ENCODE measurements around the gene GDAP1L1.
A peak's percentile ranks its signal among the peaks of the same experiment; 100 is the strongest.
"Not testable (repeated sequence)": the region's sequence is repeated elsewhere in the genome, so short reads cannot be mapped to it uniquely, and the experiment has no call there.

Gene GDAP1L1

GRCh38 chr20:44296011-44296410 lies 48.9 kb downstream of the GDAP1L1 start:
- no peaks in the 10 kb centered on the region for H3K9me3 ChIP-seq (ENCODE audit: control insufficient read depth, low read length)
- DNase-seq = no peak
- no peaks in the 10 kb centered on the region for H3K27me3 ChIP-seq (replicated peaks; ENCODE audit: control insufficient read depth, insufficient read depth, low read length, poor library complexity, severe bottlenecking)
- no peaks in the 10 kb centered on the region for H3K36me3 ChIP-seq (ENCODE audit: control insufficient read depth, insufficient read depth, low read length)
- H3K4me3 ChIP-seq (ENCODE audit: insufficient read depth, low read depth, low read length, poor library complexity, severe bottlenecking) = no peak overlapping the region
- no peak overlapping the region for H3K27ac ChIP-seq (ENCODE audit: insufficient read depth, low read length, poor library complexity, severe bottlenecking)
- H3K4me1 ChIP-seq (ENCODE audit: control insufficient read depth, insufficient read depth, low read length, poor library complexity, severe bottlenecking) = no peaks in the 10 kb centered on the region

DNA sequence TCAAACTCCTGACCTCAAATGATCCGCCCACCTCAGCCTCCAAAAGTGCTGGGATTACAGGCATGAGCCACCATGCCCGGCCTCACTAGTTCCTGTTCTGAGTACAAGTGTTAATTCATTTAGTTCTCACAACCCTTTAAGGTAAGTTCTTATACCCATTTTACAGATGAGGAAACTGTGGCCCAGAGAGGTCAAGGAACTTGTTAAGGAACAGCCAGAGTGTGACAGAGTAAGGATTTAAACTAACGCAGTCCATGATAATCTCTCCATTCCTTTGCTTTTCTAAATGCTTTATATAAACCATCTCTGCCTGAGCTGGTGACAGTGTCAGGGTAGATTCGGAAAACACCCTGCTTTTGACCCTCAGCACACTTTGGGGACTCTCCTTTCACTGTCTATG lies 50.6 kb downstream of the GDAP1L1 start:
- Histone ChIP-seq H3K4me1 (ENCODE audit: control insufficient read depth, insufficient read depth, low read length, poor library complexity, severe bottlenecking) (no peaks in the 10 kb centered on the region), H3K9me3 (ENCODE audit: control insufficient read depth, low read length) (no peaks in the 10 kb centered on the region), H3K27ac (ENCODE audit: insufficient read depth, low read length, poor library complexity, severe bottlenecking) (no peak overlapping the region), H3K27me3 (replicated peaks; ENCODE audit: control insufficient read depth, insufficient read depth, low read length, poor library complexity, severe bottlenecking) (no peaks in the 10 kb centered on the region), H3K4me3 (ENCODE audit: insufficient read depth, low read depth, low read length, poor library complexity, severe bottlenecking) (no peak overlapping the region), H3K36me3 (ENCODE audit: control insufficient read depth, insufficient read depth, low read length) (no peaks in the 10 kb centered on the region)
- no peak for DNase-seq

GRCh38 chr20:44299011-44299535 lies 52.0 kb downstream of the GDAP1L1 start:
- not testable (repeated sequence) for H3K9me3 ChIP-seq (ENCODE audit: control insufficient read depth, low read length); DNase-seq; H3K27ac ChIP-seq (ENCODE audit: insufficient read depth, low read length, poor library complexity, severe bottlenecking); H3K4me1 ChIP-seq (ENCODE audit: control insufficient read depth, insufficient read depth, low read length, poor library complexity, severe bottlenecking); H3K4me3 ChIP-seq (ENCODE audit: insufficient read depth, low read depth, low read length, poor library complexity, severe bottlenecking); H3K36me3 ChIP-seq (ENCODE audit: control insufficient read depth, insufficient read depth, low read length); H3K27me3 ChIP-seq (replicated peaks; ENCODE audit: control insufficient read depth, insufficient read depth, low read length, poor library complexity, severe bottlenecking)

DNA sequence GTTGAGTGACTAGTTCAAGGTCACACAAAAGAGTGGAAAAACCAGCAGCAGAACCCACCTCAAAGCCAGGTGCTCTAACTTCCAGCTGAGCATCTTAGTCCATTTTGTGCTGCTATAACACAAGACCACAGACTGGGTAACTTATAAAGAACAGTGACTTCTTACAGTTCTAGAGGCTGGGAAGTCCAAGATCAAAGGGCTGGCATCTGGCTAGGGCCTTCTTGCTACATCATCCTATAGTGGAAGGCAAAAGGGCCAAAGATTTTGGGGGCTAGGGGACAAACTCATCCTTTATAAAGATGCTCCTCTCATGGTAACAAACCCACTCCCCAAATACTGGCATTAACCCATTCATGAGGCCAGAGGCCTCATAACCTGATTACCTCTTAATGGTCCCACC lies 54.2 kb downstream of the GDAP1L1 start:
- Histone ChIP-seq H3K27me3 (replicated peaks; ENCODE audit: control insufficient read depth, insufficient read depth, low read length, poor library complexity, severe bottlenecking) (no peaks in the 10 kb centered on the region), H3K27ac (ENCODE audit: insufficient read depth, low read length, poor library complexity, severe bottlenecking) (no peak overlapping the region), H3K36me3 (ENCODE audit: control insufficient read depth, insufficient read depth, low read length) (no peaks in the 10 kb centered on the region), H3K4me3 (ENCODE audit: insufficient read depth, low read depth, low read length, poor library complexity, severe bottlenecking) (no peak overlapping the region), H3K9me3 (ENCODE audit: control insufficient read depth, low read length) (no peaks in the 10 kb centered on the region), H3K4me1 (ENCODE audit: control insufficient read depth, insufficient read depth, low read length, poor library complexity, severe bottlenecking) (no peaks in the 10 kb centered on the region)
- no peak for DNase-seq

GRCh38 chr20:44302026-44302669 lies 55.0 kb downstream of the GDAP1L1 start:
- no peaks in the 10 kb centered on the region for H3K9me3 ChIP-seq (ENCODE audit: control insufficient read depth, low read length)
- no peaks in the 10 kb centered on the region for H3K36me3 ChIP-seq (ENCODE audit: control insufficient read depth, insufficient read depth, low read length)
- H3K4me3 ChIP-seq (ENCODE audit: insufficient read depth, low read depth, low read length, poor library complexity, severe bottlenecking) = no peak overlapping the region
- H3K27me3 ChIP-seq (replicated peaks; ENCODE audit: control insufficient read depth, insufficient read depth, low read length, poor library complexity, severe bottlenecking) = no peaks in the 10 kb centered on the region
- no peak for DNase-seq
- no peak overlapping the region for H3K27ac ChIP-seq (ENCODE audit: insufficient read depth, low read length, poor library complexity, severe bottlenecking)
- H3K4me1 ChIP-seq (ENCODE audit: control insufficient read depth, insufficient read depth, low read length, poor library complexity, severe bottlenecking) = no peaks in the 10 kb centered on the region

DNA sequence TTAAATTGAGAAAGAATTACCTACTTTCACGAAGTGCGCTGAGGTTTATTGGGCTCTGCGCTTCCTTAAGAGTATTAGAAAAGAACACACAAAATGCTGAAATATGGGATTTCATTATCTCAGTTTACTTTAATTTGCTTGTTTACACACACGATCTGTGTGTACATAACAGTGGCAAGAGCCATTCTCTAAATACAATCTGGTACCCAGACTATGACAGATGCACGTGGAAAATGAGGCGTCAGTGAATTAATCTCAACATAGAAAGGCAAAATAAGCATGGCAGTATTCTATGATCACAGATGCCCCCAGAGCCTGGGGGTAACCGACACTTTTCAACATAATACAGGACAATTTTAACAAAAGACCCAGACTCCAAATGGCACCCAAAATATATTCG lies 55.6 kb downstream of the GDAP1L1 start:
- H3K4me3 ChIP-seq (ENCODE audit: insufficient read depth, low read depth, low read length, poor library complexity, severe bottlenecking) = no peak overlapping the region
- no peaks in the 10 kb centered on the region for H3K36me3 ChIP-seq (ENCODE audit: control insufficient read depth, insufficient read depth, low read length)
- no peaks in the 10 kb centered on the region for H3K9me3 ChIP-seq (ENCODE audit: control insufficient read depth, low read length)
- DNase-seq = no peak
- H3K27ac ChIP-seq (ENCODE audit: insufficient read depth, low read length, poor library complexity, severe bottlenecking) = no peak overlapping the region
- no peaks in the 10 kb centered on the region for H3K27me3 ChIP-seq (replicated peaks; ENCODE audit: control insufficient read depth, insufficient read depth, low read length, poor library complexity, severe bottlenecking)
- H3K4me1 ChIP-seq (ENCODE audit: control insufficient read depth, insufficient read depth, low read length, poor library complexity, severe bottlenecking) = no peaks in the 10 kb centered on the region

DNA sequence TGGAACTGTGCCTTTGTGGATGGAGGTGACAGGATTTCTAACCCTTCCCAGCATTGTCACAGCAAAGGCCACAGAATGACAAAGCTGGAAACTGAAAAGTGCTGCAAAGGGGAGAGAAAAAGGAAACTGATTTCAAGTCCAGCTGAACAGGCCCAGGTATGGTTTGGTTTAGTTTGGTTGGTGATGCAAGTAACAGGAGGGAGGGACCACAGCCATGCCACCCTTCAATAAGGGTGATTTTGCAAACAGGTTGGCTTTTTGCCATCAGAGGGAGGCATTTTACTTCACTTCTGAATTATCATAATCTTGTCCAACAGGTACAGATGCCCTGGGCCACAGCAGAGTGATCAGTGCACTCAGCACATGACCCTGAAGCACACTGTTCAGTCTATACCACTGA lies 57.3 kb downstream of the GDAP1L1 start:
- DNase-seq = no peak
- Histone ChIP-seq H3K4me3 (ENCODE audit: insufficient read depth, low read depth, low read length, poor library complexity, severe bottlenecking) (no peak overlapping the region), H3K27ac (ENCODE audit: insufficient read depth, low read length, poor library complexity, severe bottlenecking) (no peak overlapping the region), H3K27me3 (replicated peaks; ENCODE audit: control insufficient read depth, insufficient read depth, low read length, poor library complexity, severe bottlenecking) (no peaks in the 10 kb centered on the region), H3K36me3 (ENCODE audit: control insufficient read depth, insufficient read depth, low read length) (no peaks in the 10 kb centered on the region), H3K4me1 (ENCODE audit: control insufficient read depth, insufficient read depth, low read length, poor library complexity, severe bottlenecking) (no peaks in the 10 kb centered on the region), H3K9me3 (ENCODE audit: control insufficient read depth, low read length) (no peaks in the 10 kb centered on the region)

DNA sequence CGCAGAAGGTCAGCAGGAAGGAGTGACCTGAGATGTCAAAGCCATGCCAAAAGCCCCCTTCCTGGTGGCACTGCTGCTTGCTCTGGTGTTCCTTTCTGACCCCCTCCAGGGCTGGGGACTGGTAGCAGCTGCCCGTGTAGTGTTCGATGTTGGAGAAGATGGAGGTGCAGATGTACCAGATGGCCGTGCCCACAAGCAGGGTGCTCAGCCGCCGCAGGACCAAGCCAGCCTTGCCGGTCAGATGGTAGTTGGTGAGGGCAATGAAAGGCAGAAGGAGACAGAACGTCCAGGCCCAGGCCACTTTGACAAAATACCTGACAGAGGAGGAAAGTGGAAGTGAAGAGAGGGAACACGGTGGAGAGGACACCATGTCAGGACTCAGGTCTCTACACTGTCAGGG lies 59.8 kb downstream of the GDAP1L1 start:
- peaks cover 12% of the 10 kb centered on the region for H3K4me1 ChIP-seq (ENCODE audit: control insufficient read depth, insufficient read depth, low read length, poor library complexity, severe bottlenecking)
- no peaks in the 10 kb centered on the region for H3K27me3 ChIP-seq (replicated peaks; ENCODE audit: control insufficient read depth, insufficient read depth, low read length, poor library complexity, severe bottlenecking)
- no peak for DNase-seq
- no peak overlapping the region for H3K4me3 ChIP-seq (ENCODE audit: insufficient read depth, low read depth, low read length, poor library complexity, severe bottlenecking)
- no peaks in the 10 kb centered on the region for H3K9me3 ChIP-seq (ENCODE audit: control insufficient read depth, low read length)
- no peaks in the 10 kb centered on the region for H3K36me3 ChIP-seq (ENCODE audit: control insufficient read depth, insufficient read depth, low read length)
- no peak overlapping the region for H3K27ac ChIP-seq (ENCODE audit: insufficient read depth, low read length, poor library complexity, severe bottlenecking)

GRCh38 chr20:44309763-44310663 lies 62.9 kb downstream of the GDAP1L1 start:
- Histone ChIP-seq H3K4me3 (ENCODE audit: insufficient read depth, low read depth, low read length, poor library complexity, severe bottlenecking) (peak overlapping the region; percentile 90), H3K4me1 (ENCODE audit: control insufficient read depth, insufficient read depth, low read length, poor library complexity, severe bottlenecking) (peaks cover 12% of the 10 kb centered on the region), H3K27me3 (replicated peaks; ENCODE audit: control insufficient read depth, insufficient read depth, low read length, poor library complexity, severe bottlenecking) (no peaks in the 10 kb centered on the region), H3K36me3 (ENCODE audit: control insufficient read depth, insufficient read depth, low read length) (no peaks in the 10 kb centered on the region), H3K27ac (ENCODE audit: insufficient read depth, low read length, poor library complexity, severe bottlenecking) (peak overlapping the region; percentile 66), H3K9me3 (ENCODE audit: control insufficient read depth, low read length) (no peaks in the 10 kb centered on the region)
- DNase-seq = no peak

All from effector memory CD4-positive, alpha-beta T cell (primary cell).